Measurements from ENCODE around the gene STAM2. TPM values are rescaled to one million over a fixed set of nuclear protein-coding genes. Genes with fewer than 3 reads are reported as not detected.
"Not testable (repeated sequence)": the region's sequence is repeated elsewhere in the genome, so short reads cannot be mapped to it uniquely, and the experiment has no call there.

Gene STAM2
- total RNA-seq, 1 donor from 2014 or later = 24.6 TPM

DNA sequence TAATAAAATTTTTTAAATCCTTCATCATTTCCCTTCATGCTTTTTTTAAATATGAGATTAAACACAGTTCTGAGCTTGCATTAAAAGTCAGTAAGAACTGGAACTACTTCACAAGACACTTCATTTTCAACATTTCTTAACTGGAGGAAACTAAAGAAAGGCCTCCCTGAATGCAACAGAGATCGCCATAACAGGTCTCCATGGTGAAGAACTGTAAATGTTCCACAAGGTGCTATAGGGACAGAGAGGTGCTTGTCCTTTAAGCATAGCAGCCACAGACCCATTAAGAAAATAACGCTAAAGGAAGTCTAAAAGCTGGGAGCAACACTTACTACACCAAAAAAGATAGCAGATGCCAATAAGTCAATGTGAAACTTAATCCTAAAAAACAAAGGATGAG is 8.5 kb downstream of the STAM2 start:
- Mint-ChIP-seq H3K4me1 (ENCODE audit: unreplicated experiment) (peaks cover 25% of the 10 kb centered on the region), H3K27me3 (no peaks in the 10 kb centered on the region), H3K36me3 (peaks cover 6% of the 10 kb centered on the region), H3K9me3 (peaks cover 6% of the 10 kb centered on the region), H3K4me3 (no peak overlapping the region), H3K27ac (no peak overlapping the region)
- DNase-seq (ENCODE audit: extremely low spot score, unreplicated experiment) = no peak
- TF ChIP-seq, protein P1, sequence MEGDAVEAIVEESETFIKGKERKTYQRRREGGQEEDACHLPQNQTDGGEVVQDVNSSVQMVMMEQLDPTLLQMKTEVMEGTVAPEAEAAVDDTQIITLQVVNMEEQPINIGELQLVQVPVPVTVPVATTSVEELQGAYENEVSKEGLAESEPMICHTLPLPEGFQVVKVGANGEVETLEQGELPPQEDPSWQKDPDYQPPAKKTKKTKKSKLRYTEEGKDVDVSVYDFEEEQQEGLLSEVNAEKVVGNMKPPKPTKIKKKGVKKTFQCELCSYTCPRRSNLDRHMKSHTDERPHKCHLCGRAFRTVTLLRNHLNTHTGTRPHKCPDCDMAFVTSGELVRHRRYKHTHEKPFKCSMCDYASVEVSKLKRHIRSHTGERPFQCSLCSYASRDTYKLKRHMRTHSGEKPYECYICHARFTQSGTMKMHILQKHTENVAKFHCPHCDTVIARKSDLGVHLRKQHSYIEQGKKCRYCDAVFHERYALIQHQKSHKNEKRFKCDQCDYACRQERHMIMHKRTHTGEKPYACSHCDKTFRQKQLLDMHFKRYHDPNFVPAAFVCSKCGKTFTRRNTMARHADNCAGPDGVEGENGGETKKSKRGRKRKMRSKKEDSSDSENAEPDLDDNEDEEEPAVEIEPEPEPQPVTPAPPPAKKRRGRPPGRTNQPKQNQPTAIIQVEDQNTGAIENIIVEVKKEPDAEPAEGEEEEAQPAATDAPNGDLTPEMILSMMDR (conservative IDR thresholded peaks at IDR 0.05) = no peak

DNA sequence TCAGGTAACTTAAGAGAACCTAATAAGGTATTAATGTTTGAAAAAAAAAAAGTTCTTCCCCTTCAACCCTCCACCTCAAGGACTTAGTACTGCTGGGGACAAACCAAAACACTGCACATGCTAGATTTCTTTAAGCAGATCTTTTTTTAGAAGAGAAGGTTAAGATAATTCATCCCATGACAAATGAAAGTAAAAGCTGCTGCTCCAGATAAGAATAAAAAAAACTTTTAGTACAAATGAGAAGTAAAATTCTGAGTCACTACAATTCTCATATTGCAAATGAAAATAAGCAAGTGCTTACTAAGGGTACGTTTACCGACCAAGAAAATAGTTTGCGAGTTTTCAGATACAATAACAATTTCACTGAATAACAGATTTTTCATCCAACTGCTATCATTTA is 8.9 kb downstream of the STAM2 start:
- H3K9me3 Mint-ChIP-seq = peaks cover 6% of the 10 kb centered on the region
- no peak for DNase-seq (ENCODE audit: extremely low spot score, unreplicated experiment)
- peaks cover 23% of the 10 kb centered on the region for H3K4me1 Mint-ChIP-seq (ENCODE audit: unreplicated experiment)
- TF ChIP-seq, protein P1 (conservative IDR thresholded peaks at IDR 0.05) = no peak
- peaks cover 7% of the 10 kb centered on the region for H3K36me3 Mint-ChIP-seq
- H3K27me3 Mint-ChIP-seq = no peaks in the 10 kb centered on the region
- no peak overlapping the region for H3K27ac Mint-ChIP-seq
- H3K4me3 Mint-ChIP-seq = no peak overlapping the region

DNA sequence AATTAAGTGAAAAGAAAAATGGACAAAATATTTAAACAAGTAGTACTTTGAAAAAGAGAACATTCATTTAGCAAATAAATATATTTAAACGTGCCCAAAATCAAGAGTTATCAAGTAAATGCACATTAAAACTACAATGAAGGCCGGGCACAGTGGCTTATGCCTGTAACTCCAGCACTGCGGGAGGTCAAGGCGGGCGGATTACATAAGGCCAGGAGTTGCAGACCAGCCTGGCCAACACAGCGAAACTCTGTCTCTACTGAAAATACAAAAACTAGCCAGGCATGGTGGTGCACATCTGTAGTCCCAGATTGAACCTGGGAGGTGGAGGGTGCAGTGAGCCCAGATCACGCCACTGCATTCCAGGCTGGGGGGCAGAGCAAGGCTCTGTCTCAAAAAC is 9.8 kb downstream of the STAM2 start:
- TF ChIP-seq, protein P1 (conservative IDR thresholded peaks at IDR 0.05) = no peak
- Mint-ChIP-seq H3K4me3 (no peak overlapping the region), H3K36me3 (peaks cover 10% of the 10 kb centered on the region), H3K27ac (no peak overlapping the region), H3K9me3 (peaks cover 6% of the 10 kb centered on the region), H3K4me1 (ENCODE audit: unreplicated experiment) (peaks cover 20% of the 10 kb centered on the region), H3K27me3 (no peaks in the 10 kb centered on the region)
- no peak for DNase-seq (ENCODE audit: extremely low spot score, unreplicated experiment)

DNA sequence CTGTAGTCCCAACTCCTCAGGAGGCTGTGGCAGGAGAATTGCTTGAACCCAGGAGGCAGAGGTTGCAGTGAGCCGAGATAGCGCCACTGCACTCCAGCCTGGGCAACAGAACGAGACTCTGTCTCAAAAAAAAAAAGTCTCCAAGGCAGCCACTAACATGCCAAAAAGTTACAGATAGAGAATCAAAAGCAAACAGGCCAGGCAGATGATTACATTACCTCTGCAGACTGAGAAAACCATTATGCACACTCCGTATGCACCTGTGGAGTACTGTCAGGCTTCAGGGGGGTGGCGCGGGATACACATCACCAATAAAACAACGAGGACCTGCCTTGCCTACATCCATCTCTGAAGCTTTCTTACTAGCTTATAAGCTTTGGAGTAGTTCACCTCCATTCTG is 10.3 kb downstream of the STAM2 start:
- H3K36me3 Mint-ChIP-seq = peaks cover 10% of the 10 kb centered on the region
- no peak overlapping the region for H3K4me3 Mint-ChIP-seq
- no peaks in the 10 kb centered on the region for H3K27me3 Mint-ChIP-seq
- H3K27ac Mint-ChIP-seq = no peak overlapping the region
- H3K9me3 Mint-ChIP-seq = peaks cover 6% of the 10 kb centered on the region
- TF ChIP-seq, protein P1 (conservative IDR thresholded peaks at IDR 0.05) = no peak
- DNase-seq (ENCODE audit: extremely low spot score, unreplicated experiment) = no peak
- peaks cover 20% of the 10 kb centered on the region for H3K4me1 Mint-ChIP-seq (ENCODE audit: unreplicated experiment)

GRCh38 chr2:152163669-152164068 is 11.9 kb downstream of the STAM2 start:
- not testable (repeated sequence) for H3K27me3 Mint-ChIP-seq; H3K36me3 Mint-ChIP-seq; H3K9me3 Mint-ChIP-seq; H3K4me3 Mint-ChIP-seq; DNase-seq (ENCODE audit: extremely low spot score, unreplicated experiment); H3K27ac Mint-ChIP-seq
- peaks cover 20% of the 10 kb centered on the region for H3K4me1 Mint-ChIP-seq (ENCODE audit: unreplicated experiment)

DNA sequence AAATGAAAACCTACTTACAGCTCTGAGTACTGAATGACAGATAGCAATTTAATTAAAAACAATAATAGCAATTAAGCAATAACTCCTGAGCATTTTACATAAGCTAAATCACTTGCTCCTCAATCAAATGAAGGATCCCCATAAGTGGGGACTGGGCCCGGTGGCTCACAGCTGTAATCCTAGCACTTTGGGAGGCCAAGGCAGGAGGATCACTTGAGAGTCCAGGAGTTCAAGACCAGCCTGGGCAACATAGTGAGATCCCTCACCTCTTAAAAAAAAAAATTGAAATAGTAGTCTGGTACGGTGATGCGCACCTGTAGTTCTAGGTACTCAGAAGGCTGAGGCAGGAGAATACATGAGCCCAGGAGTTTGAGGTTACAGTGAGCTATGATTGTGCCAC is 13.4 kb downstream of the STAM2 start:
- H3K9me3 Mint-ChIP-seq = peaks cover 6% of the 10 kb centered on the region
- no peaks in the 10 kb centered on the region for H3K27me3 Mint-ChIP-seq
- TF ChIP-seq, protein P1 (conservative IDR thresholded peaks at IDR 0.05) = no peak
- peaks cover 18% of the 10 kb centered on the region for H3K4me1 Mint-ChIP-seq (ENCODE audit: unreplicated experiment)
- H3K36me3 Mint-ChIP-seq = peaks cover 10% of the 10 kb centered on the region
- no peak overlapping the region for H3K4me3 Mint-ChIP-seq
- H3K27ac Mint-ChIP-seq = no peak overlapping the region
- no peak for DNase-seq (ENCODE audit: extremely low spot score, unreplicated experiment)
